ENCODE measurements around the gene KDM6B. TPM values are rescaled to one million over a fixed set of nuclear protein-coding genes. Genes with fewer than 3 reads are reported as not detected.

The KDM6B gene
- total and polyA plus RNA-seq, 7 donors = 2.8 to 26.0 (median 15.2) TPM

GRCh38 chr17:7849751-7850504 is 15.9 kb downstream of the KDM6B start:
- intact Hi-C loops (cut with DNase I) = loop anchor here (2.0 to 10.0 kb wide), 4 partner anchors 15 to 225 kb away; partner anchors contain the start of genes KDM6B (in 1 of the 2) and SAT2 (in 1 of the 2)

GRCh38 chr17:7850701-7851437 is 16.9 kb downstream of the KDM6B start:
- intact Hi-C loops (cut with DNase I) = loop anchor here (2.0 to 5.0 kb wide), 3 partner anchors 16 to 109 kb away; partner anchors contain the start of gene KDM6B (in 1 of the 2)

More at GRCh38 chr17:7849751-7850504, 15.9 kb downstream of the KDM6B start:
- no peak overlapping the region for H3K4me3 ChIP-seq
- WGBS, 3 donors = 77 to 84% (median 81%) methylated on average over 12 of the region's 12 CpGs
- no peak overlapping the region for H3K27ac ChIP-seq
- H3K9me3 ChIP-seq = no peaks in the 10 kb centered on the region
- peaks cover 16% of the 10 kb centered on the region for H3K4me1 ChIP-seq
- peaks cover 10 to 91% of the 10 kb centered on the region in 2 donors for H3K36me3 ChIP-seq (ENCODE audit: insufficient read depth in 1 of 2, low read depth in 1 of 2)
- no peak for TF ChIP-seq CTCF (IDR thresholded peaks at IDR 0.05)
- DNase-seq (no peak), ATAC-seq (no peak)
- no peaks in the 10 kb centered on the region for H3K27me3 ChIP-seq (ENCODE audit: insufficient read depth in 3 of 3, low read length in 2 of 3)

GRCh38 chr17:7851438-7852261 is 17.6 kb downstream of the KDM6B start:
- Histone ChIP-seq H3K27ac (peak overlapping the region; percentile 23), H3K27me3 (ENCODE audit: insufficient read depth in 3 of 3, low read length in 2 of 3) (no peaks in the 10 kb centered on the region), H3K4me1 (peaks cover 19% of the 10 kb centered on the region), H3K4me3 (peak overlapping the region; percentile 22), H3K9me3 (no peaks in the 10 kb centered on the region), H3K36me3 (ENCODE audit: insufficient read depth in 1 of 2, low read depth in 1 of 2) (peaks cover 10 to 74% of the 10 kb centered on the region in 2 donors)
- peak; percentile 99 for TF ChIP-seq CTCF (IDR thresholded peaks at IDR 0.05)
- ATAC-seq (peak; percentile 80 to 86 (median 86)), DNase-seq (peak; percentile 90 to 96)
- WGBS, 3 donors = 20 to 21% (median 21%) methylated on average over 58 to 60 of the region's 60 CpGs
- intact Hi-C loops (cut with DNase I) = loop anchor here (2.0 to 5.0 kb wide), 3 partner anchors 17 to 109 kb away; partner anchors contain the start of gene KDM6B (in 1 of the 2)

More at GRCh38 chr17:7850701-7851437, 16.9 kb downstream of the KDM6B start:
- Histone ChIP-seq H3K4me3 (peak overlapping the region; percentile 22), H3K4me1 (peaks cover 13% of the 10 kb centered on the region), H3K36me3 (ENCODE audit: insufficient read depth in 1 of 2, low read depth in 1 of 2) (peaks cover 10 to 82% of the 10 kb centered on the region in 2 donors), H3K27me3 (ENCODE audit: insufficient read depth in 3 of 3, low read length in 2 of 3) (no peaks in the 10 kb centered on the region), H3K27ac (peak overlapping the region; percentile 16), H3K9me3 (no peaks in the 10 kb centered on the region)
- peak in 1 of 2 donors; percentile 52 for DNase-seq
- peak in 1 of 4 donors; percentile 1 for ATAC-seq
- no peak for TF ChIP-seq CTCF (IDR thresholded peaks at IDR 0.05)
- WGBS, 3 donors = 85 to 88% (median 87%) methylated on average over 17 of the region's 17 CpGs

GRCh38 chr17:7852262-7852670 is 18.2 kb downstream of the KDM6B start:
- peaks cover 19% of the 10 kb centered on the region for H3K4me1 ChIP-seq
- peak overlapping the region; percentile 8 for H3K4me3 ChIP-seq
- ATAC-seq = no peak
- intact Hi-C loops (cut with DNase I) = loop anchor here in 1 of 2 donors (5.0 kb wide), 1 partner anchor 110 kb away; no protein-coding TSS in a partner anchor
- no peaks in the 10 kb centered on the region for H3K27me3 ChIP-seq (ENCODE audit: insufficient read depth in 3 of 3, low read length in 2 of 3)
- peak in 1 of 2 donors; percentile 58 for DNase-seq
- no peak for TF ChIP-seq CTCF (IDR thresholded peaks at IDR 0.05)
- 67 to 74% (median 70%) methylated on average over 20 of the region's 20 CpGs for WGBS, 3 donors
- peaks cover 10 to 69% of the 10 kb centered on the region in 2 donors for H3K36me3 ChIP-seq (ENCODE audit: insufficient read depth in 1 of 2, low read depth in 1 of 2)
- peak overlapping the region; percentile 23 for H3K27ac ChIP-seq
- H3K9me3 ChIP-seq = no peaks in the 10 kb centered on the region
